T-helper 17 cell (primary cell): ENCODE results near the gene NELFA. TPM values are rescaled to one million over a fixed set of nuclear protein-coding genes. Genes with fewer than 3 reads are reported as not detected.

Source experiments
- ATAC-seq: fragments of 150-1000 bp; cut with Tn5 transposase; 2 replicates; pipeline ENCODE4 v1.10.0; 2021; ENCODE audit warnings: mild to moderate bottlenecking, moderate library complexity
- DNase-seq, 3 donors: peaks; one replicate each; pipeline versions ENCODE4 v3.0.0 to v3.0.0-alpha.2; 2020 to 2021
- H3K9me3 ChIP-seq: one replicate; pipeline ENCODE4 v1.7.0; 2013; ENCODE audit warnings: low read length, mild to moderate bottlenecking; ENCODE audit not compliant: control insufficient read depth, poor library complexity, severe bottlenecking
- H3K27ac Mint-ChIP-seq: one replicate; pipeline ENCODE4 v1.8.0; 2022; ENCODE audit warnings: mild to moderate bottlenecking, moderate library complexity, mixed read lengths
- H3K27me3 Mint-ChIP-seq: one replicate; pipeline ENCODE4 v1.8.0; 2022; ENCODE audit warnings: mixed read lengths
- H3K36me3 Mint-ChIP-seq: one replicate; pipeline ENCODE4 v1.8.0; 2022; ENCODE audit warnings: low read depth, mixed read lengths
- H3K4me1 Mint-ChIP-seq: one replicate; pipeline ENCODE4 v1.8.0; 2022; ENCODE audit warnings: mild to moderate bottlenecking, mixed read lengths
- H3K4me3 Mint-ChIP-seq: one replicate; pipeline ENCODE4 v1.8.0; 2022; ENCODE audit warnings: mild to moderate bottlenecking, moderate library complexity, mixed read lengths
- total RNA-seq, 4 donors: library from RNA in 2 of 4; stranded (reverse) in 2 of 4; gene quantifications; one replicate each; pipeline ENCODE4 v1.2.3 and lab custom pipeline; 2022 to 2026

Gene NELFA
- total RNA-seq, 2 donors from 2014 or later, result 40.7 to 47.2 TPM

GRCh38 chr4:1952719-1953118 is 56.1 kb downstream of the NELFA start:
- no peak overlapping the region for H3K4me3 Mint-ChIP-seq
- no peaks in the 10 kb centered on the region for H3K4me1 Mint-ChIP-seq
- H3K36me3 Mint-ChIP-seq, result no peaks in the 10 kb centered on the region

GRCh38 chr4:1952058-1952700 is 56.6 kb downstream of the NELFA start:
- Mint-ChIP-seq H3K4me3 (no peak overlapping the region), H3K27me3 (no peaks in the 10 kb centered on the region), H3K4me1 (no peaks in the 10 kb centered on the region), H3K27ac (no peak overlapping the region), H3K36me3 (no peaks in the 10 kb centered on the region)
- DNase-seq (no peak), ATAC-seq (no peak)
- H3K9me3 ChIP-seq, result no peaks in the 10 kb centered on the region

More at GRCh38 chr4:1952719-1953118, 56.1 kb downstream of the NELFA start:
- H3K9me3 ChIP-seq, result no peaks in the 10 kb centered on the region
- Mint-ChIP-seq H3K27ac (no peak overlapping the region), H3K27me3 (no peaks in the 10 kb centered on the region)
- ATAC-seq (no peak), DNase-seq (no peak)

- Mint-ChIP-seq H3K36me3 (no peaks in the 10 kb centered on the region), H3K4me3 (no peak overlapping the region), H3K27me3 (no peaks in the 10 kb centered on the region)
Measured at GRCh38 chr4:1950369-1950768, 58.4 kb downstream of the NELFA start.

GRCh38 chr4:1948892-1949436 is 59.8 kb downstream of the NELFA start:
- no peaks in the 10 kb centered on the region for H3K36me3 Mint-ChIP-seq
- no peak for ATAC-seq
- no peak for DNase-seq
- H3K27me3 Mint-ChIP-seq, result no peaks in the 10 kb centered on the region
- no peak overlapping the region for H3K27ac Mint-ChIP-seq
- no peaks in the 10 kb centered on the region for H3K4me1 Mint-ChIP-seq
- no peaks in the 10 kb centered on the region for H3K9me3 ChIP-seq
- H3K4me3 Mint-ChIP-seq, result no peak overlapping the region

More at GRCh38 chr4:1950369-1950768, 58.4 kb downstream of the NELFA start:
- no peak for DNase-seq
- Mint-ChIP-seq H3K27ac (no peak overlapping the region), H3K4me1 (no peaks in the 10 kb centered on the region)
- ATAC-seq, result no peak
- H3K9me3 ChIP-seq, result no peaks in the 10 kb centered on the region

GRCh38 chr4:1948232-1948631 is 60.5 kb downstream of the NELFA start:
- Mint-ChIP-seq H3K27ac (no peak overlapping the region), H3K36me3 (no peaks in the 10 kb centered on the region), H3K4me1 (no peaks in the 10 kb centered on the region), H3K27me3 (no peaks in the 10 kb centered on the region), H3K4me3 (no peak overlapping the region)
- DNase-seq (no peak), ATAC-seq (no peak)
- H3K9me3 ChIP-seq, result no peaks in the 10 kb centered on the region

- Mint-ChIP-seq H3K27ac (no peak overlapping the region), H3K4me3 (no peak overlapping the region), H3K27me3 (no peaks in the 10 kb centered on the region), H3K4me1 (no peaks in the 10 kb centered on the region), H3K36me3 (no peaks in the 10 kb centered on the region)
- DNase-seq (no peak), ATAC-seq (no peak)
- no peaks in the 10 kb centered on the region for H3K9me3 ChIP-seq
Measured at GRCh38 chr4:1945912-1946311, 62.9 kb downstream of the NELFA start.

- Mint-ChIP-seq H3K4me1 (no peaks in the 10 kb centered on the region), H3K27ac (no peak overlapping the region), H3K36me3 (no peaks in the 10 kb centered on the region), H3K27me3 (no peaks in the 10 kb centered on the region), H3K4me3 (no peak overlapping the region)
- H3K9me3 ChIP-seq, result no peaks in the 10 kb centered on the region
- DNase-seq, result no peak
- no peak for ATAC-seq
Measured at GRCh38 chr4:1945124-1945895, 63.5 kb downstream of the NELFA start.

- Mint-ChIP-seq H3K4me3 (no peak overlapping the region), H3K4me1 (no peaks in the 10 kb centered on the region), H3K27me3 (no peaks in the 10 kb centered on the region), H3K36me3 (no peaks in the 10 kb centered on the region), H3K27ac (no peak overlapping the region)
- ATAC-seq, result no peak
- no peak for DNase-seq
- H3K9me3 ChIP-seq, result no peaks in the 10 kb centered on the region
Measured at GRCh38 chr4:1943928-1944327, 64.8 kb downstream of the NELFA start.

- ATAC-seq, result no peak
- H3K27ac Mint-ChIP-seq, result no peak overlapping the region
- no peaks in the 10 kb centered on the region for H3K36me3 Mint-ChIP-seq
Measured at GRCh38 chr4:1940566-1940965, 68.2 kb downstream of the NELFA start.

GRCh38 chr4:1939664-1940509 is 68.9 kb downstream of the NELFA start:
- Mint-ChIP-seq H3K4me1 (no peaks in the 10 kb centered on the region), H3K27me3 (no peaks in the 10 kb centered on the region), H3K36me3 (no peaks in the 10 kb centered on the region), H3K27ac (peak overlapping the region; percentile 19), H3K4me3 (no peak overlapping the region)
- ATAC-seq (no peak), DNase-seq (no peak)
- no peaks in the 10 kb centered on the region for H3K9me3 ChIP-seq

More at GRCh38 chr4:1940566-1940965, 68.2 kb downstream of the NELFA start:
- Mint-ChIP-seq H3K27me3 (no peaks in the 10 kb centered on the region), H3K4me1 (no peaks in the 10 kb centered on the region), H3K4me3 (no peak overlapping the region)
- DNase-seq, result no peak
- no peaks in the 10 kb centered on the region for H3K9me3 ChIP-seq

GRCh38 chr4:1938027-1938426 is 70.7 kb downstream of the NELFA start:
- Mint-ChIP-seq H3K4me1 (no peaks in the 10 kb centered on the region), H3K27ac (no peak overlapping the region), H3K4me3 (no peak overlapping the region), H3K36me3 (no peaks in the 10 kb centered on the region), H3K27me3 (no peaks in the 10 kb centered on the region)
- ATAC-seq (no peak), DNase-seq (no peak)
- no peaks in the 10 kb centered on the region for H3K9me3 ChIP-seq

- no peaks in the 10 kb centered on the region for H3K9me3 ChIP-seq
- DNase-seq (no peak), ATAC-seq (no peak)
- no peak overlapping the region for H3K27ac Mint-ChIP-seq
- H3K27me3 Mint-ChIP-seq, result no peaks in the 10 kb centered on the region
- no peaks in the 10 kb centered on the region for H3K4me1 Mint-ChIP-seq
- H3K36me3 Mint-ChIP-seq, result no peaks in the 10 kb centered on the region
- no peak overlapping the region for H3K4me3 Mint-ChIP-seq
Measured at GRCh38 chr4:1937550-1937949, 71.2 kb downstream of the NELFA start.

- no peaks in the 10 kb centered on the region for H3K27me3 Mint-ChIP-seq
- no peak overlapping the region for H3K27ac Mint-ChIP-seq
- ATAC-seq, result no peak
- H3K36me3 Mint-ChIP-seq, result peaks cover 5% of the 10 kb centered on the region
- no peak for DNase-seq
- H3K9me3 ChIP-seq, result no peaks in the 10 kb centered on the region
- peaks cover 4% of the 10 kb centered on the region for H3K4me1 Mint-ChIP-seq
- no peak overlapping the region for H3K4me3 Mint-ChIP-seq
Measured at GRCh38 chr4:1933700-1934099, 75.1 kb downstream of the NELFA start.
